ENCODE results near the gene METTL26.

- TF ChIP-seq CTCF (IDR thresholded peaks at IDR 0.05) = no peak
- 0 out of 2 replicates have a peak, but pooled peaks have one; percentile 27 for TF ChIP-seq KAT7 (CRISPR knock-in tag; IDR thresholded peaks at IDR 0.05; ENCODE audit: borderline replicate concordance)
- TF ChIP-seq, protein P1, sequence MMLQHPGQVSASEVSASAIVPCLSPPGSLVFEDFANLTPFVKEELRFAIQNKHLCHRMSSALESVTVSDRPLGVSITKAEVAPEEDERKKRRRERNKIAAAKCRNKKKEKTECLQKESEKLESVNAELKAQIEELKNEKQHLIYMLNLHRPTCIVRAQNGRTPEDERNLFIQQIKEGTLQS (CRISPR knock-in tag; conservative IDR thresholded peaks at IDR 0.05) = no peak
- TF ChIP-seq, protein P2, sequence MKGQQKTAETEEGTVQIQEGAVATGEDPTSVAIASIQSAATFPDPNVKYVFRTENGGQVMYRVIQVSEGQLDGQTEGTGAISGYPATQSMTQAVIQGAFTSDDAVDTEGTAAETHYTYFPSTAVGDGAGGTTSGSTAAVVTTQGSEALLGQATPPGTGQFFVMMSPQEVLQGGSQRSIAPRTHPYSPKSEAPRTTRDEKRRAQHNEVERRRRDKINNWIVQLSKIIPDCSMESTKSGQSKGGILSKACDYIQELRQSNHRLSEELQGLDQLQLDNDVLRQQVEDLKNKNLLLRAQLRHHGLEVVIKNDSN (CRISPR knock-in tag; IDR thresholded peaks at IDR 0.05) = no peak
- no peak for TF ChIP-seq USF2 (CRISPR knock-in tag; IDR thresholded peaks at IDR 0.05)
- no peak for TF ChIP-seq ZNF219 (CRISPR knock-in tag; IDR thresholded peaks at IDR 0.05; ENCODE audit: borderline replicate concordance)
- TF ChIP-seq, protein P3, sequence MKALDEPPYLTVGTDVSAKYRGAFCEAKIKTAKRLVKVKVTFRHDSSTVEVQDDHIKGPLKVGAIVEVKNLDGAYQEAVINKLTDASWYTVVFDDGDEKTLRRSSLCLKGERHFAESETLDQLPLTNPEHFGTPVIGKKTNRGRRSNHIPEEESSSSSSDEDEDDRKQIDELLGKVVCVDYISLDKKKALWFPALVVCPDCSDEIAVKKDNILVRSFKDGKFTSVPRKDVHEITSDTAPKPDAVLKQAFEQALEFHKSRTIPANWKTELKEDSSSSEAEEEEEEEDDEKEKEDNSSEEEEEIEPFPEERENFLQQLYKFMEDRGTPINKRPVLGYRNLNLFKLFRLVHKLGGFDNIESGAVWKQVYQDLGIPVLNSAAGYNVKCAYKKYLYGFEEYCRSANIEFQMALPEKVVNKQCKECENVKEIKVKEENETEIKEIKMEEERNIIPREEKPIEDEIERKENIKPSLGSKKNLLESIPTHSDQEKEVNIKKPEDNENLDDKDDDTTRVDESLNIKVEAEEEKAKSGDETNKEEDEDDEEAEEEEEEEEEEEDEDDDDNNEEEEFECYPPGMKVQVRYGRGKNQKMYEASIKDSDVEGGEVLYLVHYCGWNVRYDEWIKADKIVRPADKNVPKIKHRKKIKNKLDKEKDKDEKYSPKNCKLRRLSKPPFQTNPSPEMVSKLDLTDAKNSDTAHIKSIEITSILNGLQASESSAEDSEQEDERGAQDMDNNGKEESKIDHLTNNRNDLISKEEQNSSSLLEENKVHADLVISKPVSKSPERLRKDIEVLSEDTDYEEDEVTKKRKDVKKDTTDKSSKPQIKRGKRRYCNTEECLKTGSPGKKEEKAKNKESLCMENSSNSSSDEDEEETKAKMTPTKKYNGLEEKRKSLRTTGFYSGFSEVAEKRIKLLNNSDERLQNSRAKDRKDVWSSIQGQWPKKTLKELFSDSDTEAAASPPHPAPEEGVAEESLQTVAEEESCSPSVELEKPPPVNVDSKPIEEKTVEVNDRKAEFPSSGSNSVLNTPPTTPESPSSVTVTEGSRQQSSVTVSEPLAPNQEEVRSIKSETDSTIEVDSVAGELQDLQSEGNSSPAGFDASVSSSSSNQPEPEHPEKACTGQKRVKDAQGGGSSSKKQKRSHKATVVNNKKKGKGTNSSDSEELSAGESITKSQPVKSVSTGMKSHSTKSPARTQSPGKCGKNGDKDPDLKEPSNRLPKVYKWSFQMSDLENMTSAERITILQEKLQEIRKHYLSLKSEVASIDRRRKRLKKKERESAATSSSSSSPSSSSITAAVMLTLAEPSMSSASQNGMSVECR (CRISPR knock-in tag; IDR thresholded peaks at IDR 0.05; ENCODE audit: borderline replicate concordance) = no peak
These were observed 43.9 kb upstream of the METTL26 start, which contains the start of gene STUB1 for GRCh38 chr16:679814-680624.

All from WTC11 (cell line).